Frontal cortex (tissue), 4 donors: ENCODE data around the gene HLA-A. TPM values are rescaled to one million over a fixed set of nuclear protein-coding genes. Genes with fewer than 3 reads are reported as not detected.
A peak's percentile ranks its signal among the peaks of the same experiment; 100 is the strongest.
"Not testable (repeated sequence)": the region's sequence is repeated elsewhere in the genome, so short reads cannot be mapped to it uniquely, and the experiment has no call there.

Experiments used
- DNase-seq, 2 donors: peaks; one replicate each; pipeline ENCODE4 v3.0.0; 2012; ENCODE audit warnings: low spot score in 2 of 2
- FAIRE-seq: peaks from 2 replicates; lab custom pipeline; 2012; peaks lifted over from hg19 to GRCh38; lab: Jason Lieb, UNC
- total RNA-seq: library from RNA; depleted of rRNA; stranded (reverse); fragments of >200 nt; gene quantifications from one replicate; pipeline ENCODE4 v1.2.3, GENCODE V29; 2014
- donor health status: control.
- donor health status: control.
- donor health status: control.

HLA-A gene
- total RNA-seq, 1 donor from 2014 or later = 55.4 TPM

- no peak for FAIRE-seq
- no peak for DNase-seq
Measured at GRCh38 chr6:29956518-29956917, 14.2 kb downstream of the HLA-A start.

- DNase-seq = no peak
- no peak for FAIRE-seq
Measured at GRCh38 chr6:29958046-29958445, 15.7 kb downstream of the HLA-A start.

GRCh38 chr6:29958921-29959320, 16.6 kb downstream of the HLA-A start:
- no peak for FAIRE-seq
- DNase-seq = no peak

- FAIRE-seq (no peak), DNase-seq (no peak)
Measured at GRCh38 chr6:29959467-29959866, 17.1 kb downstream of the HLA-A start.

DNA sequence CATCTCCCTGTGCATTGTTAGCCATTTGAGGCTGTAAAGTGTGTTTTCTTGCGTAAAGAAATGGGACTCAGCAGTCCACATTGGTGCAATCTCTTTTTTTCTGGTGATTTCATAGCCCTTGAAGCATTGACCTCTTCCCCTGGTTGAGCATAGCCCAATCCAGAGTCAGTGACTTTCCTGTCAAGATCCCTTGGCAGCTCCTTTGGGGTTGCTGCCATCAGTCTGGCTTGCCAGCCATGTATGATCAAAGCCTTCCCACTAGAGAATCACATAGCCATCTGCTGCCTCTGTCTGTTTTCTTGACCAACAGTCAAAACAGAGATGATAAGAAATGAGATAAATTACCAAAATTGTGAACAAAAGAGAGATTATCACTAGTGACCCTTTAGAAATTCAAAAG, 19.6 kb downstream of the HLA-A start:
- FAIRE-seq = no peak
- DNase-seq = no peak

DNA sequence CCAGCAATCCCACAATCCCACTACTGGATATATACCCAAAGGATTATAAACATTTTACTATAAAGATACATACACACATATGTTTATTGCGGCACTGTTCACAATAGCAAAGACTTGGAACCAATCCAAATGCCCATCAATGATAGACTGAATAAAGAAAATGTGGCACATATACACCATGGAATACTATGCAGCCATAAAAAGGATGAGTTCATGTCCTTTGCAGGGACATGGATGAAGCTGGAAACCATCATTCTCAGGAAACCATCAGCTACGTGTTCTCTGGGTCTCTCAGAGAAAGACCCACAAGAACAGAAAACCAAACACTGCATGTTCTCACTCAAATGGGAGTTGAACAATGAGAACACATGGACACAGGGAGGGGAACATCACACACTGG, 21.4 kb downstream of the HLA-A start:
- not testable (repeated sequence) for DNase-seq, FAIRE-seq

DNA sequence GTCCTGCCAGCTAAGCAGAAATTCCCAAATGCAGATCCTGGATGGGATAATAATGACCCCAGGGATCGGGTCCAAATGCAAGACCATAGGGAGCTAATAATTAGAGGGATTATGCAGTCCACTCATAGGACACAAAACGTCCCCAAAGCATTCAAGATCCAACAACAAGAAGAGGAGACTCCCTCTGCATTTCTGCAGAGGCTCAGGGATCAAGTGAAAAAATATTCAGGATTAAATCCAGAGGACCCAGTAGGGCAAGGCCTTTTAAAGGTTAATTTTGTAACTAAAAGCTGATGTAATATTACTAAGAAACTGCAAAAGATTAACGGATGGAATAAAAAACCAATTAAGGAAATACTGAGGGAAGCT, 22.2 kb downstream of the HLA-A start:
- no peak for FAIRE-seq
- DNase-seq = no peak

DNA sequence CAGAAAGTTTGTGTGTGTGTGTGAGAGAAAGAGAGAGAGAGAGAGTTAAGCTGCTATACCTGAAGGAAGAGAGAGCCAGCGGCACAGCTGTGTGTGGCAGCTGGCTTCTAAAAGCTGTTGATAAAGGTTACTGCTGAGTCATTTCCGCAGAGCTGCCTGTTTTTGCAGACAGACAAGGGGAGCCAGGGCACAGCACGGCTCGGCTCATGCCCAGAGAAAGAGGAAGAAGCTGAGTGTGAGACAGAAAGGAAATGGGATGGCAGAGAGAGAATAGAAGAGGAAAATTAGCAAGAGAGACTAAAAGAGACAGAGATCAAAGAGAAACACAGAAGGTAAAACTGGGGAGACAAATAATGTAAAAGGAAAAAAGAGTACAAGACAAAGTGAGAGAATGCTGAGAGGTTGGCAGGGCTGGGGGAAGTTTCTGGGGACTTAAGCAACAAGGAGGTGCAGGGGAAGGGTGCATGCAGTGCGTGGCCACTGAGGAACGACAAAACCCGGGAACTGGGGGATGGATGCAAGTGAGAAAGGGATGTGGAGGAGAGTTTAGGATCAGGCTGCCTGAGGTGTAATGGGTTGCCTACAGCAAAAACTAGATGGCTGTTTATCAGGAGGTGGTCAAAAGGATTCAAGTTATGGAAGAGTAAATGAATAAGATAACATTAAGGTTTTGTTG, 22.7 kb downstream of the HLA-A start:
- FAIRE-seq (no peak), DNase-seq (peak in 1 of 2 donors; percentile 33)

GRCh38 chr6:29965563-29965872, 23.2 kb downstream of the HLA-A start:
- no peak for FAIRE-seq
- DNase-seq = no peak

DNA sequence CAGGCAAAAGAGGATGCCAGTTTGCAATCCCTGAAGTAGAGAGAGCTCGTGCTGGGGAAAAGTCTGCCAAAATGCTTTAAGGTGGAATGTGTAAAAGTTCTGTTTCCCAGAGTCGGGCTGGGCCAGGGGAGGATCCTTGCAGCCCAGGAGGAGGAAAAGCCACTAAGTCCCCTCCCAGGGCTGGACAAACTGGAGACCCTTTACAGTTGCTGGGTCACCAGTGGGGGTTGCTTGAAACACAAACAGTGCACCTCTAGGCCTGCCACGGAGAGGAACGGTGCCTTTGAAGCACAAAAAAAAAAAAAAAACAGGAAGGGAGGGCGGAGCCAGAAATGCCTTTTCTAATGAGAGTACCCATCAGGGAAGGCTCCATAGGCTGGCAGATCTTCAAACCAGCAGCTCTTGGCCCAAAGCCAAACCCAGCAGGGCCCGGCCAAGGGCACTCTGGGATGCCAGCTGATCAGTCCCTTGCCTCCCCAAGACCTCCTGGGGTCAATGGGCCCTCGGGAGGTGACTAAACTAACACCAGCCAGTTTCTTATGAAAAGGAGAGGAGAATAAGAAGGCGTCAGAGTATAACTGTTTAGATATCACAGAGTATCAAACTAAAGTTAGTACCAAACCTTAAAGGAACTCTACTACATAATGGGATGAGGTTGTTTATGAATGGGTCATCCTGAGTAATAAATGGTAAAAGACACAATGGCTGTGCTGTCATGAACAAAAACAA, 23.7 kb downstream of the HLA-A start:
- FAIRE-seq = no peak
- DNase-seq = peak in 1 of 2 donors; percentile 30

DNA sequence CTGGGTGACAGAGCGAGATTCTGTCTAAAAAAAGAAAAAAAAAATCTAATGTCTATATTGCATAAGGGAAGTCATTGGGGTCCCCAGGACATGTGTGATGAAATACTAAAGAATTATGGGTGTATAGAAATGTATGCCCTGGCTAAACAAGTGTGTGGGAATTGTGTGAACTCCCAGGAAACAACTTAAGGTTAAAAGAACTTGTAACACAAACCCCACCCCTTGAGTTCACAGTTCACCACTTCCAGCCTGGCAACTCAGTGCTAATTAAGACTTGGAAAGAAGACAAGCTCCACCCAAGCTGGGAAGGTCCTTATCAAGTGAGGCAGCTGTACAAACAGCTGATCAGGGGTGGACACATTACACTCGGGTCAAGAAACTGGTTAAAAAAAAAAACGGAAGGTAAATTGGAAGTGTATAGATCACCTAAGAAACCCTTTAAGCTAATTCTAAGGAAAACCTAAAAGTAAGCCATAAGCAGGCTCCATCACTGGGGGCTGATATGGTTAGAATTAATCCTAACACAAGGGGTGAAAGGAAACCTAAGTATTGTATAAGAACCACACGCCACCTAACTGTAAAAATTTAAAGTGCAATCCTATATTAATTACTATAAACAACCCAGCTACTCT, 25.2 kb downstream of the HLA-A start:
- DNase-seq = no peak
- no peak for FAIRE-seq

- DNase-seq = no peak
- FAIRE-seq = no peak
Measured at GRCh38 chr6:29968130-29968529, 25.8 kb downstream of the HLA-A start.

GRCh38 chr6:29968905-29969304, 26.6 kb downstream of the HLA-A start:
- FAIRE-seq (no peak), DNase-seq (no peak)

GRCh38 chr6:29970711-29971110, 28.4 kb downstream of the HLA-A start:
- DNase-seq (no peak), FAIRE-seq (no peak)

GRCh38 chr6:29974901-29975560, 32.7 kb downstream of the HLA-A start:
- peak in 1 of 2 donors; percentile 11 for DNase-seq
- no peak for FAIRE-seq

GRCh38 chr6:29975561-29975907, 33.2 kb downstream of the HLA-A start:
- DNase-seq (no peak), FAIRE-seq (no peak)

- FAIRE-seq = no peak
- DNase-seq = no peak
Measured at GRCh38 chr6:29976253-29976587, 33.9 kb downstream of the HLA-A start.

GRCh38 chr6:29976588-29977424, 34.5 kb downstream of the HLA-A start:
- peak; percentile 36 to 68 for DNase-seq
- no peak for FAIRE-seq

- FAIRE-seq (no peak), DNase-seq (no peak)
Measured at GRCh38 chr6:29977425-29977727, 35.0 kb downstream of the HLA-A start.

GRCh38 chr6:29980013-29980412, 37.7 kb downstream of the HLA-A start:
- FAIRE-seq = not testable (repeated sequence)

More at GRCh38 chr6:29980013-29980412, 37.7 kb downstream of the HLA-A start:
- DNase-seq = not testable (repeated sequence)
